GM04504 (cell line): ENCODE data around the gene COMMD7.

Experiments used
- DNase-seq: peaks from one replicate; pipeline ENCODE4 v3.0.0-alpha.2; 2012; ENCODE audit warnings: low read depth

Gene COMMD7

DNA sequence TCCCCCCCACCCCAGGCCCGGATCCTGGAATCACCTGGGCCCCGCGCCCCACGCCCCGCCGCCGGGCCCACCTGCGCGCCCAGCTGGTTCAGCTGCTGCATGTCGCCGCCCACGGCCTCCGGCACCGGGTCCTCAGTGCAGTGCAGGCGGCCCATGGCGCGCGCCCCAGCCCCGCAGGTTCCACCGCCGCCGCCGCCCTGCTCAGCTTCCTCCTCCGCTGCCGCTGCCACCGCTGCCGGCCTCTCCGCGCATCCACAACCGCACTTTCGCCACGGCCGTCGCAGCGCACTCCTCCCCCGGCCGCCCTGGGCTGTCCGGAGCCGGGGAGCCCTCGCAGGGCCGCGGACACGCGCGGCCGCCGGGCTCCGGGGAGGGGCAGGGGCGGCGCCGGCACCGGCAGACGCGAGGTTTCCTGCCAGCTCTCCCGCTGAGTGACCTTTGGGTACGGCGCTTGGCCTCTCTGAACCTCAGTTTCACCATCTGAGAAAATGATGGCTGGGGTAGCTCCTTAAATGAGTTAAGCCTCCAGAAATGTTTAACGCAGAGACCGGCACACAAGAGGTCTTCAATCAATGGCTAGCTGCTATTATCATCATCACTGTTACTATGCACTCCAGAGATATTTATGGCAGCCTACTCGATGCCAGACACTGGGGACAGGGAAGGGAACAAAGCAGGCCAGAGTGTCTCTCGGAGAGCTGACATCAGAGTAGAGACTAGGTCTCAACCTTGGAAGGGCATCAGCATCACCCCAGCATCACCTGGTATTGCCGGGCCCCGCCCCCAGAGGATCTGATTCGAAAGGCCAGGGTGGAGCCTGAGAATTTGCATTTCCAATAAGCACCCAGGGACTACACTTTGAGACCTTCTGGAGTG lies at the start of gene COMMD7:
COMMD7 (minus strand) TSS at position 231 of the 876 bp plus-strand sequence; CDS start at position 155, 76 bp downstream.
- no peak for DNase-seq

DNA sequence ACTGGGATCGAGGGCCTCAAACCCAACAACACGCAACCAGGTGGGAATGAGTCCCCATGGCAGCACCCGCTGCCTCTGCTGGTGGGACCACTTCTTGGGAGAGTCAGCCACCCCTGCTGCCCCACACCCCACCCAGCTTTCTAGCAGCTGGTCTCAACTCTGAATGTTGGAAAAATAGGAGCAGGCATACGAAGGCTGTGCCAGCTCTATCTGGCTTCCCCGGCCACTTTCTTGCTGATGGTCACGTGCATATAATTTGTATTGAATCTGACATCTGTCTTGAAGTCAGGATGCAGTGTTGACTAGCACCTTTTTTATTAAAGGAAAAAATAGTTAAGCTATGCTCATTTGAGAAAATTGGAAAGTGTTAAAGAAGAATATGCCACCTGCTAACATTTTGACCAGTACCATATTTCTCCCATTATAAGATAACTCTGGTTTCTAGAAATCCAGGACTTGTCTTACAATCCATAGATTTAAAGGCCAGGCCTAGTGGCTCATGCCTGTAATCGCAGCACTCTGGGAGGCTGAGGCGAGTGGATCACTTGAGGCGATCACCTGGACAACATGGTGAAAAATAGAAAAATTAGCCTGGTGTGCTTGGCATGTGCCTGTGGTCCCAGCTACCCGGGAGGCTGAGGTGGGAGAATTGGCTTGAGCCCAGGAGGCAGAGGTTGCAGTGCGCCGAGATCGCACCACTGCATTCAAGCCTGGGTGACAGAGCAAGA lies 49.6 kb upstream of the COMMD7 start:
- no peak for DNase-seq

DNA sequence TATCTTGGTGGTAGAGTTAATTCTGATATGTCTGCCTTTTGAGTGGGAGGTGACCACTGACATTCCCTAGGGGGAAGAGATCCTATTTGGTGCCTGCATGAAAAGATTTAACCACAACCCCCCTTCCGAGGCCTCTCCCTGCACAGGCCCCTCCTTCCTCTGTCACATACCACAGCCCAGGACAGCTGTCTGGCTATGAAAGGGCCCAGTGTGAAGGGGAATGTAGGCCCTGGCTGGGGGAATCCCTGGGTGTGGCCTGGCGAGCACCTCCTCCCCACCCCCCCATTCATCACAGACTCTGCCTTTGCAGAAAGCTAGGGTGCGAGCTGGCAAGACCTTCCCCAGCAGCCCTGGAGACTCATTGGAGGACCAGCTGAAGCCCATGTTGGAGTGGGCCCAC lies 49.0 kb upstream of the COMMD7 start:
- DNase-seq = no peak

DNA sequence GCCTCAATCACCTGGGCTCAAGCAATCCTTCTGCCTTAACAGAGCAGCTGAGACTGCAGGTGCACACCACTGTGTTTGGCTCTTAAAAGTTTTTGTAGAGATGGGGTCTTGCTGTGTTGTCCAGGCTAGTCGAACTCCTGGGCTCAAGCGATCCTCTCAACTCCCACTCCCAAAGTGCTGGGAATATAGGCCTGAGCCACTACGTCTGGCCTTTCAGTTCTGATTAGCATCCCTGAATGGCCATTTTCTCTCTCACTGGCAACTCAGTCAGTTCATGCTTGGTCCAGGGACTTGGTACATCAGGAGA lies 47.4 kb upstream of the COMMD7 start:
- no peak for DNase-seq

DNA sequence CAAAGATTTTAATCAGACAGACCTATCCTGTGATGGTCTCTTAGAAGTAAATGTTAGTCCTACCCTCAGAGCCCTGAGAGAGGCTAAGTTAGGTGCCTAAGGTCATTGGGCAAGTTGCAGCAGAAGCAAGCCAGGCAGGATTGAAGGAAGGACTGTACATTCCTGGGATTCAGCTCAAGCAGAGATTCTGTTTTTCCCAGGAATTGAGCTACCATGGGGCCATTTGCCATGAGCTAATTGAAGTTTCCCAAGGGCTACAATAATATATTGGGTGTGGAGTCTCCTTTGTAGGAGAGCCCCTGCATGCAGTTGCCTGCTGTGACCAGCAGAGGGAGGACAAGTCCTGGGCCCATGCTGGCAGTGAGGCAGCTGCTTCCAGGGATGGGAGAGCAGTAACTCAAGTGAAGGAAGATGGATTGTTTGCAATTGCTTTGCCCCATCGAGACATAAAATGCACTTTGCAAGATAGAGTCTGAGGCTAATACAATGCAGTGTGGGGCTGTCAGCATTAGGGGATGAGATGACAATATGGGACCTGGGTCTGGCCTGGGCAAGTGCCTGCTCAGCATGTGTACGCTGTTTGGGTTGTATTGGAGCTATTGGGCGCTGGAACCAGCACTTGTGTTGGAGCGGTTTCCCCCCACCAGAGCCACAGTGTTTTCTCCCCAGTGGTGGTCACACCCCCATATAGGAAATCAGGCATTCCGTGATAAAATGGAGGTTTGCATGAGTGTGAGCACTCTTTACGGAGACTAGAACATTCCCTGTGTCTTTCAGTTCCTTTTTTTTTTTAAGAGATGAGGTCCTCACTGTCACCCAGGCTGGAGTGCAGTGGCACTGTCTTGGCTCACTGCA lies 46.9 kb upstream of the COMMD7 start:
- DNase-seq = peak; percentile 38

DNA sequence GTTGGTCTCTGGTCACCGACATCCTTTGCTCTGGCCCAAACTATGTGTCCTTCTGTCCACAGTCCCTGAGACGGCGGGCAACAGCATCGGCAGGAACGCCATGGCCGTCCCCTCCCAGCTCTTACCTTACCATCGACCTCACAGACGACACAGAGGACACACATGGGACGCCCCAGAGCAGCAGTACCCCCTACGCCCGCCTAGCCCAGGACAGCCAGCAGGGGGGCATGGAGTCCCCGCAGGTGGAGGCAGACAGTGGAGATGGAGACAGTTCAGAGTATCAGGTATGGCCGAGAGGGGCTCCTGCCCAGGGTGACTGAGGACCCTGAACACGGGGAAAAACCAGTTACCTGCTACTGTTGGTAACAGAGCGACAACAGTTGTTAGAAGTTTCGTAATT lies 43.9 kb upstream of the COMMD7 start:
- no peak for DNase-seq

DNA sequence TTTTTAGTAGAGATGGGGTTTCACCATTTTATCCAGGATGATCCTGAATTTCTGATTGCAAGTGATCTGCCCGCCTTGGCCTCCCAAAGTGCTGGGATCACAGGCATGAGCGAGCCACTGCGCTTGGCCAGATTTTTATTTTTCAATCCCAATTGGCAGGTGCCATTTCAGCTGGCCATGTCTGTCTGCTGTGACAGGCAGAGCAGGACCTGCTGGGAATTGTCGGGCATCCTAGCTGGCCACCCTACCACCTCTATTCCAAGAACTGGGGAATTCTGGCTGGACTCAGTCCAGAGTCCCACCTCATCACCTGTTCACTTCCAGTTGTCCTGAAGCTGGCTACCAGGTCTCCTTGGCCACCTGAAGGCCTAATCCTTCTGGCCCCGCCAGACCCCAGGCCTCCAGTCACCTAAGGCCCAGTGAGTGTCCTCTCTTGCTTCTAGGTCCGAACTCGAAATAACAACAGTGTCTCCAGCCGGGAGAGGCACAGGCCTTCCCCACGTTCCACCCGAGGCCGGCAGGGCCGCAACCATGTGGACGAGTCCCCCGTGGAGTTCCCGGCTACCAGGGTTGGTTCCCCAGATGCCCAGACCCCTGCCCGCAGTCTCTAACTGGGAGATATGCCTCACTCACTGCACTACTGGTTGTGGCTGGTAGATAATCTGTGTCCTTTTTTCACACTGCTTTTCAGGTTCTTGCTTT lies 42.9 kb upstream of the COMMD7 start:
- DNase-seq = no peak

DNA sequence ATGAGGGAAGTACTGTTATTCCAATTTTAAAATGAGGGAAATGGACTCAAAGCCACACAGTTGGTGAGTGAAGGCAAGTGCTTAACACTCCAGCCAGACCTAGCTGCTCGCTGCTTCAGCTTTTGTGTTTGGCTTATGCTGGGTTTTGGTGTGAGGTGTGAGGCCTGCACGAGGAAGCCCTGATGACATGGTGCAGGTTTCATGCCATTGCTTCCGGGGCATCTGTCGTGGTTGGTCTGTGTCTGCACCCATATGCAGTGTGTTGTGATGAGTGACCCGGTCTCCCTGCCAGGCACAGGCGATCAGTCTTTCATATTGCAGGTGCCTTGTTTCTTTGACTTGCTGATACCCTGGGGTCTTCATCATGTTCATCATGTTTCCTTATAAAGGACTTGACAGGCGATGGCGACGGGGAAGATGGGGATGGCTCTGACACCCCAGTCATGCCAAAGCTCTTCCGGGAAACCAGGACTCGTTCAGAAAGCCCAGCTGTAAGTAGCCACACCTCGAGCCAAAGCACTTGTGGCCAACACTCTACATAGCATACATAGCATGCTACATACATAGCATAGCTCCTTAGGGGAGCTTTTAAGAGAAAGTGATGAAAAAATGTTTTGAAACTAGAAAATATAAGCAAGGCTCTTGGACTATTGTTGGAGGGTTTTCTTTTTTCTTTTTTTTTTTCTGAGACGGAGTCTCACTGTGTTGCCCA lies 41.3 kb upstream of the COMMD7 start:
- no peak for DNase-seq

DNA sequence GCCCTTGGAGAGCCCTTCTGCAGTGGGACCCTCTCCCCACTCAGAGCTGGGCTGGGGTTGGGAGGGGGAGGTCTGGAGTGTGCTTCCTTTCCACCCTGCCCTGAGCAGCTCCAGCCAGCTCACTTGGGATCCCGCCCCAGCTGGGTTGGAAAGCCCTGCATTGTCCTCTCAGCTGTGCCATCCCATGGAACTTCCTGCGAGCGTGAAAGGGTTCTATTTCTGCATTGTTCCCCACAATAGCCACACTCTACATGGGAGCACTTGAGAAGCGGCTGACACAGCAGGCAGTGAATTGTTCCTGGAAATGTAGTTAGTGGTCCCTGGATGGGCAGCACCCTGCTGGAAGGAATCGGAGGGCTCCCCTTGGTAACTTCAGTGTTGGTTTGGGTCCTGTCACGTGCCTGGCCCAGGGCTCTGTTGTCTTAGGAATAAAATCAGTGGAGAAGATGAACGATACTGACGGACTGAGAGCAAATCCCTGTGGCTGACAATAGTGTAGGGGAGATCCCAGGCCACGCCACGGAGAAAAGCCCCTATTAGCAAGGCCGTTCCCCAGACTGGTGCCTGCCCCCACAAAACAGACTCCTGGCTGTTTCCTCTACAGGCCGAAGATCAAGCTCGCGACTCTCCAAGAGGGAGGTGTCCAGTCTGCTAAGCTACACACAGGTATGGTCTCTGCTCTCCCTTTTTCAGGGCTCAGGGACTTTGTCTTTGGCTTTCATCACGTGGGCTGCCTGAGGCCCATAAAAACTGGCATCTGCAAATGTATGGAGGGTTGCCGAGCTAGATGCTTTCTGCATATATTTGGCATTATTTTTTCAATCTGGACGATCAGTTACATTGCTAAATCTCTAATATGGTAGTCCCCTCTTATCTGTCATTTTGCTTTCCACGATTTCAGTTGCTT lies 37.7 kb upstream of the COMMD7 start:
- DNase-seq = no peak

DNA sequence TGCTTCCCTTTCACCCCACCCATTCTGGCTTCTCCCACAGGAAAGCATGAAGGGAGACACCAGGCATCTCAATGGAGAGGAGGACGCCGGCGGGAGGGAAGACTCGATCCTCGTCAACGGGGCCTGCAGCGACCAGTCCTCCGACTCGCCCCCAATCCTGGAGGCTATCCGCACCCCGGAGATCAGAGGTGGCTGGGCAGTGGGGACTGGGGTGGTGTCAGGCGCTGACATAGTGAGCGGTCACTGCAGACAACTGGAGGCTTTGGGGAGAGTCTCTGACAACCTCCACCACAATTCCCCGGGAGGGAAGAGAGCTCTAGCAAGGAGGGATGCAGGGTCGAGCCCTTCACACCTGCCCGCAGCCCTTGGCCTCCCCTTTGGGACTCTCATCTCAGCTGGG lies 37.0 kb upstream of the COMMD7 start:
- DNase-seq = no peak

DNA sequence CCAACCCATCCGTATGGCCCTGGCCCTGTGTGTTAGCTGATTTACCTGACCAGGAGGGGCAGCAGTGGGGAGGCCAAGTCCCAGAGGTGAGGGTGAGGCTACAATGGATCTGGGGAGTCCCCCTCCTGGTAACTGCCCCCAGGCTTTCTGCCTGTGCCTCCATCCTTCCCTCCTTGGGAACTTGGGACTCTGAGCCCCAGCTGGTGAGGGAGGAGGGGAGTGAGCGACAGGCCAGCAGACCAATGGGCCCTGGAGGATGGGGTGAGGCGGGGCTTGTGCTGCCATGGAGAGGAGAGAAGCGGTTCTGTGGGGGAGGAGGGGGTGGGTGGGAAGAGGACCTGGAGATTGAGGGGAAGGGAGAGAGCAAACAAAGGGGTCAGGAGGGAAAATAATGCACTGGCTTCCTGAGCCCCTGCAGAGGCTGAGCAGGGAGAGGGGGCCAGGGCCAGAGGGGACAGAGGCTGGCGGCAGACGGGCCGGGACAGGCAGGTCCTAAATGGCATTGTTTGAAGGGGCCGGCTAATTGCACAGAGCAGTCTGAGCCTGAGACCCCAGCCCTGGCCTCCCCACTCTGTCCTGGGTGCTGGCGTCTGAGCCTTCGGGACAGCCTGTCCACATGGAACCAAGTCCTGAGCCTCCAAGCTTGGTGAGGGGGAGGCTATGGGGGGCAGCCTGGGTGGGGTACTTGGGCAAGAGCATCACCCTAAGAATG lies 36.4 kb upstream of the COMMD7 start:
- DNase-seq = no peak

DNA sequence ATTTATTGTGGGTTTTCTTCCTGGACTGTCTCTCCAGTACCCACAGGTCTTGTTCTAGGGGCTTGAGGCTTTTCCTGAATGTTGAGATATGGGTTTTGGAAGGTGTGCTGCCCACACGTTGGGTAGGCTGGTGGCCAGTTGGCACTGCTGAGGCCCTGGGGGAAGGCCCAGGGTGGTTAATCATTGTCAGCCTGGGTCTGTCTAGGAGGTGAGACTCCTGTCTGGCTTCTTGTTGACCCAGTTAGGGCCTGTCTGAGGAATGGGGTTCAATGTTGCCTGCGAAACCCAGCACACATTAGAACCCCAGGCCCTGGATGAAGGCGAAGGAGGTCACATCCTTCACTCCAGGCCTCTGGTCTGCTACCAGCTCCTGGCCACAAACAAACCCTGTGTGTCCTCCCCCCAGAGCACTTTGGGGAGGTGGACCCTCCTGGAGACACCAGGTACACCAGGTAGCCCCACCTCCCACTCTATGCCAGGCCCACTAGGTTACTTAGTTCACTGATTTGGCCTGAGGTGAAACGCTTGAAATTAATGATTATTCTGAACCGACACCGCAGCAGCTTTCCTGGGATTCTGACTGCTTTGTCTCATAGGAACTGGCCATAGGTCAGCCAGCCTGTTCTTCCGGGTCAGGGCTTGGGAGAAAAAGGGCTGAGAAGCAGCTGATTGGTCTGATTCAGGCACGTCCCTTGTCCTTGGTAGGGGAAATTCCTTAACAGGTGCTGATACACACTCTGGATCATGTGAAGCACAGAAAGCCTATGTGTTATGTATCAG lies 34.1 kb upstream of the COMMD7 start:
- DNase-seq = no peak

DNA sequence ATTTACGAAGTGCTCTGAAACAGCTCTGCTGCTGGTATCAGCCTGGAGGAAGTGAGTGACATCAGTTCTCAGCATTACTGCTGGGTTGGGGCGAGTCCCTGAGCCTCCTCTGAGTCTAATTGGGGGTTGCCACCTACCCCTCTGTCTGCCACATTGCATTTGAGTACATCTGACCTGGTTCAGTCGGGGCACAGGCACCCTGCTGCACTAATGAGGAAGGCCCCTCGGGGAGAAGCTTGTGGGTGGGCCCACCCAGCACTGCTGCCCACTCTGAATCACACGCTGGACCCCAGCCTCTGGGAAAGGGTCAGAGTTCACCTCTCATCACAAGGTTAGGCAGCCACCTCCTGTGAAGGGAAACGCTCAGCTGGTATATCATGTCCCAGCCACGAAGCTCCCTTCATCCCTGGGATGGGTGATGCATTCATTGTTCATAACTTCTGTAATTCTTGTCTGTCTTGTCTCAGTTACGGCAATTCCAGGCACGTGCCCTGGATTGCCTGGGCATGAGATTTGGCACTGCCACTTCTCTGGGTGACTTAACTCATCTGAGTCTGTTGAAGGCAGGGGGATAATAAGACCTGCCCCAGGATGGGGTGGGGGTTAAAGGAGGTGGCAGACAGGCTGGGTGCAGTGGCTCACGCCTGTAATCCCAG lies 32.2 kb upstream of the COMMD7 start:
- DNase-seq = no peak

DNA sequence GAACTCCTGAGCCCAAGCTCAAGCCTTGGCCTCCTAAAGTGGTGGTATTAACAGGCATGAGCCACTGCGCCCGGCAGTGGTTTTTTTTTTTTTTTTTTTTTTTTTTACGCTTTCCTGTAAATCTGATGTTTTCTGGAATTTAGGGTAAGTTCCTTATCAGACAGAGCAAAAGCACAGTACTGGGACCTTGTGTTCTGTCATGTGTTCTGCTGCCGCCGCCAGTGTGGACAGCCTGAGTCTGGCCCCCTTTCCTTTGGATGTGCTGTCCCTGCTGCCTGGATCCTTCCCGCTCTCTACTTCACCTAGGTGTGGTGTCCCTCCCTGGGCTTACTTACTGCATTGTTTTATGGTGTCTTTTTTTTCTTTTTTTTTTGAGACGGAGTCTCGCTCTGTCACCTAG lies 30.6 kb upstream of the COMMD7 start:
- no peak for DNase-seq

DNA sequence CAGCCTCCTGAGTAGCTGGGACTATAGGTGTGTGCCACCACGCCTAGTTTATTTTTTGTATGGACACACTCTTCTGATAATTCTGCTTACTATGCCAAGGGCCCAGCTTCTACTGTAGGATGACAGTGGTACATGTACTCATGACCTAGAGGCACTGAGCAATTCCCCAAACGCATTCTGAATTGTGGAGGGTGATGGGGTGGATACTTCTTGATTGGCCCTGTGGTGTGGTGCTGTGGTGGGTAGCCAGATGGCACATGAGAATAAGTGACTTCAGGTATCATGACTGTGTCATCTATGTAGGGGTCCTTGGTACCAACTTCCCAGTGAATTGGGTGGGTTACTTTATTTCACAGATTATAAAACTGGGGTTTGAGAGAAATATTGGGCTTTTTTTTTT lies 30.0 kb upstream of the COMMD7 start:
- DNase-seq = no peak

DNA sequence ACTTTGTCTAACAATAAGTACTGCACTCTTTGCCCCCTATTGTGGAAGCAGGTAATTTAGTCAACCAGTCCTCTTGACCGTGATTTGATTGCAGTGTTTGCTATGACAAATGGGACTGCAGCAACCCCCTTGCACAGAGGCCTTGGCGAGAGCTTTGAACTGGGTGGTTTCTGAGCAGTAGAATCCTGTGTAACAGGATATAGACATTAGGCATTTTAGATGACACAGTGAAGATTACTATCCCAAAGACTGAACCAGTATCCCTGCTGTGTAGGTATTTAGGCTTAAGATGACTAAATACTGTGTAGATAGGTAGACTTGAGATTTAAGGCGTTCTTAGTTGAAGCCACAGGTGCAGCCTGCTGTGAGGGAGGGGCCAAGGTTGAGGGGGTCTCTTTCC lies 28.8 kb upstream of the COMMD7 start:
- no peak for DNase-seq

DNA sequence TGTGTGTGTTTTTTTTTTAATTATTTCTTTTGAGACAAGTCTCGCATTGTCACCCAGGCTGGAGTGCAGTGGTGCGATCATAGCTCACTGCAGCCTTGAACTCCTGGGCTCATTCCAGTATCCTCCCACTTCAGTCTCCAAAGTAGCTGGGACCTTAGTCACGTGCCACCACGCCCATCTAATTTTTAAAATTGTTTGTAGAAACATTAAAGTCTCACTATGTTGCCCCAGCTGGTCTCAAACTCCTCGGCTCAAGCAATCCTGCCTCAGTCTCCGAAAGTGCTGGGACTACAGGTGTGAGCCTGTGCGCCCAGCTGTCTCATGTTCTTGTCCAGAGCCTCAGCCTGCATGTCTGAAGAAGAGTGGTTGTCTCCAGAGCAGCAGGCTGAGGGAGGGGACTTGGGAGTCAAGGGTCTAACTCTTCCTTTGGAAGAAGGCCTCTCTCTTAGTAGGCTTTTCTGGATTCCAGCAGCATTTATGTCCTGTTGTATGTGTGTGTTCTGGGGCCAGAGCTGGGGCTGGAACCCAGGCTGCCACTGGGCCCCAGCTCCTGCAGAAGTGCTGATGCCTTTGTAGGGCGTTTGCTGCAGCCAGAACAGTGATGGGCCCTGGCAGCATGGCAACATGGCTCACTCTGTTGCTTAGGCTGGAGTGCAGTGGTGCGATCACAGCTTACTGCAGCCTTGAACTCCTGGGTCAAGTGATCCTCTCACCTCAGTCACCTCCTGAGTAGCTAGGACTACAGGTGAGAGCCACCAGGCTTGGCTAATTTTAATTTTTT lies 24.3 kb upstream of the COMMD7 start:
- DNase-seq = no peak
